Umbilical cord (tissue), 2 donors: ENCODE measurements around the gene MFSD12. TPM values are rescaled to one million over a fixed set of nuclear protein-coding genes. Genes with fewer than 3 reads are reported as not detected.

Experiments used
- DNase-seq: peaks from one replicate; pipeline ENCODE4 v3.0.0-alpha.2; 2015; ENCODE audit warnings: low spot score
- total RNA-seq: library from RNA; depleted of rRNA; stranded (reverse); fragments of >200 nt; gene quantifications from one replicate; pipeline ENCODE4 v1.2.3, GENCODE V29; 2014; ENCODE audit warnings: low replicate concordance; ENCODE audit not compliant: insufficient read depth

Gene MFSD12
- 69.6 TPM for total RNA-seq

DNA sequence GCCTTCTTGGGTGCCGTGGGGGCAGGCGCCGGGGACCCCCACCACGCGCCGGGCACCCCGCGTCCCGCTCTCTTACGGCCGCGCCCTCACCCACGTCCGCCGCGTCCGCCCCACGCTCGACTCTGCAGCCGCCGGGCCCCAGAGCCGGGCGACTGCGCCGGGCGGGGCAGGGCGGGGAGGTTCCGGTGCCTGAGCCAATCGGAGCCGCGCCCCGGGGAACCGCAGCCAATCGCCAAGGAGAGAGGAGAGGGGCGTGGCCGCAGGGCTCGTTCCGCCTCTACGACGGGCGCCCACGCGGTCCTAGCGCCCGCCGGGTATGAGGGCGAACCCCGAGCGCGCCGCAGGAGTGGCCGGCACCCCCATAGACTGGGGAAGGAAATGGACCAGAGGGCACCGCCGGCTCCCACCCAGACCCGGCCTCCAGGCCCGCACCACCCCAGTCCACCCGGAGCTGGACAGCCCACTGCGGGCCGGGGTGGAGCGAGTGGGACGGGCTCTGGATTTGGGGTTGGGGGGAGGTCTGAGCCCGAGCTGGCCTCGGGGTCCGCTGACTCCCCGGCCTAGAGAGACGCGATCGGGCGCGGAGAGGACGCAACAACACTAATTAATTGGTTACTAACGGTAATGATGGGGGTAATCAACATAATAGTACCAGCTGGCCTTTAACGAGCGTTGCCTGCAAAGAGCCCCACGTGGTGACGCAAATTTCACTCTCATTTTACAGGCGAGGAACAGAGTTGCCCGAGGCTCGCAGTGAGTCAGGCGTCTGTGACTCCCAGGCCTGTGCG is at the start of gene MFSD12:
MFSD12 (minus strand) TSS at position 126 of the 788 bp plus-strand sequence. CDS start 183 bp downstream, outside the sequence.
- DNase-seq = peak; percentile 96

DNA sequence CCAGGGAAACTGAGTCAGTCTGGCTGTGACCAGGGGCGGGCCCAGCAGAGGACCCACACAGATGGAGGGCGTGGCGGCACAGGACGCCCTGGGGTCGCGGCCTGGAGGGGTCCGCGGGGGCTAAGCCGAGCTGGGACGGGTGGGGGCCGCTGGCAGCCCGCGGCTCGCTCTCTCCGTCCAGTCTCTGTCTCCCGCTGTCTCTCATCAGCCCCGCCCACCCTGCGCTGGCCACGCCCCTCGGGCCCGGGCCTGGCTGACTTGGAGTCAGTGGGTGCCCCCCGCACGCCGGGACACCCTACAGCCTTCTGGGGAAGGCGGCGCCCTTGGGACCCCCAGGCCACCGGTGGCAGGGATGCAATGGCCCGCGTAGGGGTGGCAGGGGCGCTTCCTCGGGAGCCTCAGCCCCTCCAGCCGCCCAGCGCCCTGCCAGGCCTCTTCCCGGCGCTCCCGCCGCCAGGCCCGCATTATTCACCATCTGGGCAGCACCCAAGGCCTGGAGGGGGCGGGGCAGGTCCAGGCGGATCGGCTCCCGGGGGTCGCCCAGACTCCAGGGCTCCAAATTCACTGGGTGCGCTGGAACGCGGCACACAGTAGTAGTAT is 49.4 kb upstream of the MFSD12 start, which contains the start of gene TBXA2R:
TBXA2R (minus strand) TSS at position 186 of the 600 bp plus-strand sequence. CDS start 6,241 bp downstream, outside the sequence.
- peak; percentile 63 for DNase-seq

DNA sequence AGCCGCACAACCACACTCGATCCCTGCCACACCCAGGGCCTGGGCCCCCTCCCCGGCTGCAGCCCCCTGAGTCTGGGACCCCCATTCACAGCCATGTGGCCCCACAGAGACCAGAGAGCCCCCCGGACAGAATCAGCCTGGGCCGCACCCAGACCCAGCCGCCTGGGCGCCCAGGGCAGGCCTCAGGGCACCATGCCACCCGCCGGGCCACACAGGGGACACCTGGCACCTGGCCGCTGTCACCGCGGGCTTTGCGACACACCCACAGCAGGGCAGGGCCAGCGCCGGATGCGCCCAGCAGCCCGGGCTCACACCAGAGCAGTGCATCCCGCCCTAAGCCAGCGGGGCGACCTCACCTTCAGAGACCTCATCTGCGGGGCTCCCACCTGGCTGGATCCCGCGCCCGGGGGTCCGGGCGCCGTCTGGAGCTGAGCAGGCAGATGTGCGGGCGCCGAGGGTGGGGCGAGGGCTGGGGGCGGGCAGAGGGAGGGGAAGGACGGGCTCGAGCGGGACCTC is 48.8 kb upstream of the MFSD12 start:
- no peak for DNase-seq

GRCh38 chr19:3605770-3606169 is 48.4 kb upstream of the MFSD12 start:
- no peak for DNase-seq

- DNase-seq = no peak
These were observed 48.0 kb upstream of the MFSD12 start for GRCh38 chr19:3605361-3605760.

DNA sequence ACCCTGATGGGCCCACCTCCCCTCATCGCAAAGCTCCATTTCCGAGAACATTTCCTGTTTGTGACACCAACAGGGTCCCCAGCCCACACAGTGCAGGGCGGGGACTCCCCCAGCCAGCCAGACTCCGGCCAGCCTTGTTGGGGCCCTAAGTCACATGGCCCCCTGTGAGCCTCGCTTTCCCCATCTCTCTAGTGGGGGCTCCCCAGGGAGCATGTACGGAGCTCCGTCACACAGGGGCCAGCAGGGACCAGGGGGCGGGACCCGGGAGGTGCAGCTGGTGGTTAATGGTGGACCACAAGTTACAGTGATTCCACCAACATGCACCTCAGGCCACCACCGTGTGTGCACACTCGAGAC is 47.6 kb upstream of the MFSD12 start:
- DNase-seq = no peak

DNA sequence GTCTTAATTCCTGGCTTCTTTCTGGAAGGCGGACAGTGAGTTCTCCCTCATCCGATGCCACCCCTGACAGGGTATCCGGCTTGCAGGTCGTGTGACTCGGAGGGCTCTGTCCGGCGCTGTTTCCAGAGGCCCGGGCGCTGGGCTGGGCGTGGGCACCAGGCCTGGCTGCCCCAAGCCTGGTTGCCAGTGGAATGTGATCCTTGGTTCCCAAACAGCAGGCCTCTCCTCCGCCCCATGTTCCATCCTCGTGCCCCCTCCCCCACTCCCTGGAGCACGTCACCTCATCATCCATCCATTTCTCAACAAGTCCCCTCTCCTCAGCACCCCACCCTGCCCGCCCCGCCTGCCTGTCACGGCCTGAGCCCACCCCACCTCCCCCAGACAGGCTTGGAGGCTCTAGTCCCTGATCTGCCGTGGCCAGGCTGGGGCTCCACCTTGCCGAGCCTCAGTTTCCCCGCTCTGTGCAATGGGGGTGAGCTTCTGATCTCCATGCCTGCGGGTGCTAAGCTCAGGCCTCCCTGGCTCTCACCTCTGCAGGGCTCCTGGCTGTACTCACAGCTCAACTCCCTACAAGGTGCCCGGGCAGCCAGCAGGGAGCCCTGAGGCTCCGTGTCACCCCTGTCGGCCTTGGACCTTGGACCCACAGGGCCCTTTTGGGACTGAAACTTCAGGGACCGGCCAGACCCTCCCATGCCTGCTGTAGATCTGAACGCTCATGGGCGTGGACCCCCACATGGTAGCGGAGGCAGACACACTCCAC is 47.0 kb upstream of the MFSD12 start:
- no peak for DNase-seq

DNA sequence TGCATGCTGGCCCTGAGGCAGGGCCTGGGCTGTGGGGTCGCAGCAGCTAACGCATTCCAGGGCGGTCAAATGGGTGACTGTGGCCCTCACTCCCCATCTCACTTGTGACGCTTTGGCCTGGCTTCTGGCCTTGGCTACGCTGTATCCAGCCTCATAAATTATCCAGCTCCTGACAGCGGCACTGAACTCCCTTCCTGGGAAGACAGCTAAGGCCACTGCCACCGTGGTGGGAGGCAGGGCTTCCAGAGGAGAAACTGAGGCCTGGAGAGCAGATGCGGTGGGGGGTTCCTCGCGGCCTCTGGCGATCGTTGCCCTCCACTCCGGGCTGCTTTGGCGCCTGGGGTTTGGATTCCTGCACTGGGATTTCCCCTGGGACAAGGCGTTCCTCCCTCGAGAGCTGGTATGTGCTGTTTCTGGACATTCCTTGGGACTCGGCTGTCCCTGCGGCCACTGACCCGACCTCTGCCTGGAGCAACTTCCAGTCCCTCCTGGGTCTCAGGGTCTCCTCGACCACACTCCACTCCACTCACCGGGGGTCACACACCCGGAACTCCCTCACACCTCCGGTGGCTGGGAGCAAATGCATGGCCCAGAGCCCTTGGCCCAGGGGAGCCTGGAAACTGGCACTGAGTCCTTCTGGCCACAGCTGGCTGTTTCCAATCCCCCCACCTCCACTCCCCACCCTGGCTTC is 45.9 kb upstream of the MFSD12 start:
- no peak for DNase-seq

DNA sequence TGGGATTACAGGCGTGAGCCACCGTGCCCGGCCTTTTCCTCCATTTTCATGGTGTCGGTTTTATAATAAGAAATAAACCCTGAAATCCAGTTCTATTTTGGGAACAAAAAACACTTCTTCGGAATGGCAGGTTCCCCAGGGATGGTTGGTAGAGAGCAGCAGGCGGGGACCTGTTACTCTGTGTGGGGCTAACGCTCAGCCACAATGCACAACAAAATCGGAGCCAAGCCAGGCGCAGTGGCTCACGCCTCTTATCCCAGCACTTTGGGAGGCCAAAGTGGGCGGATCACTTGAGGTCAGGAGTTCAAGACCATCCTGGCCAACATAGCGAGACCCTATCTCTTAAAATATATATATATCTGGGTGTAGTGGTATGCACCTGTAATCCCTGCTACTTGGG is 43.6 kb upstream of the MFSD12 start:
- no peak for DNase-seq

DNA sequence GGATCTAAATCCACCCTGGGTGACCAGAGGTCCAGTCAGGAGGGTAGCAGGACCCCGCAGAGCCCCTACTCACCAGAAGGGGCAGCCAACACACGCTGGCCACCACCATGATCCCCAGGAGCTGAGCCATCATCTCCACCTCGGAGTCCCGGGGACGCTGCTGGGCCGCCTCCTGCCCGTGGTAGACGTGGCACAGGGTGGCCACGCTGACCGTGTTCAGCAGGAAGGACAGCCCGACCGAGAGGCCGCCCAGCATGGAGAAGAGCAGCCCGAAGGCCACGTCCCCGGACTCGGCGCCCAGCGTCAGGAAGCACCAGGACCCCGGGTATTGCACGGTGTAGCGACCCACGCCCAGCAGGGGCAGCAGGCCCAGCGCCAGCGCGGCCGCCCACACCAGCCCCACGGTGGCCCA is 42.4 kb upstream of the MFSD12 start:
- DNase-seq = no peak

DNA sequence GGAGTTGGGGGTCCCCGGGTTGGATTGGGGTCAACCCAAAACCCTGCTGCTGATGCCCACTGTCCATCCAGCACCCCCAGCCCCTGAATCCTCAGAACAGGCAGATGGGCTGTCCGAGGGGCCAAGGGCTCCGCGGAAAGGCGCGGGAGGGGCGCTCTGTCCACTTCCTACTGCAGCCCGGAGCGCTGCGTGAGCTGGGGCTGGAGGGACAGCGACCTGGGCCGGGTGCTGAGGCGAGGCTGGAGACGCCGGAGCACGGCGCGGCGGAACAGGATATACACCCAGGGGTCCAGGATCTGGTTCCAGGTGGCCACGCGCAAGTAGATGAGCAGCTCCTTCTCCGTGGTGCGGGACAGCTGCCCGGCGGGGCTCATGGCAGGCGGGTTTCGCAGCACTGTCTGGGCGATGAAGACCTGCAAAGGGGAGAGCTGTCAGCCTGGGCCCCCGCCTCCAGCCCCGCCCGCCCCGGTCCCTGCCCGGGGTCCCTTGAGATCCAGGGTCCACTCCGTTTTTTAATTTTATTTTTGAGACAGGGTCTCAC is 38.2 kb upstream of the MFSD12 start:
- DNase-seq = no peak

- DNase-seq = no peak
These were observed 35.8 kb upstream of the MFSD12 start for GRCh38 chr19:3593156-3593555.

- DNase-seq = no peak
These were observed 34.7 kb upstream of the MFSD12 start for GRCh38 chr19:3591876-3592613.

DNA sequence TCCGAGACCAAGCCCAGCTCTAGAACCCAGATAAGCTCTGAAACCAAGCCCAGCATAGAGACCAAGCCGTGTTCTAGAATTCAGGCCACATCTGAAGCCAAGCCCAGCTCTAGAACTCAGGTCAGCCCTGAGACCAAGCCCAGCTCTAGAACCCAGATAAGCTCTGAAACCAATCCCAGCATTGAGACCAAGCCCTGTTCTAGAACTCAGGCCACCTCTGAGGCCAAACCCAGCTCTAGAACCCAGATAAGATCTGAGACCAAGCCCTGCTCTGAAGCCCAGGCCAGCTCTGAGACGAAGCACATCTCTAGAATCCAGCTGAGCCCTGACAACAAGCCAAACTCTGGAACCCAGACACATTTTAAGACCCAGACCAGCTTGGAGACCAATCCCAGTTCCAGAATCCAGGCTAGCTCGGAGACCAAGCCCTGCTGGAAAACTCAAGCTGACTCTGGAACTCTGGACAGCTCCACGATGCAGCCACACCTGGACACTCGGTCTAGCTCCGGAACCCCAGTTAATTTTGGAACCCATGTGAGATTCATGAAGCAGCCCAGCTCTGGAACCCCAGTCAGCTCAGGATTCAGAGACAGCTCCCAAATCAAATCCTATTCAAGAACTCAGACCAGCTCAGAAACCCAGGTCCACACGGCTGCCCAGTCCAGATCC is 33.7 kb upstream of the MFSD12 start:
- DNase-seq = no peak

GRCh38 chr19:3589949-3590348 is 32.6 kb upstream of the MFSD12 start:
- DNase-seq = no peak

DNA sequence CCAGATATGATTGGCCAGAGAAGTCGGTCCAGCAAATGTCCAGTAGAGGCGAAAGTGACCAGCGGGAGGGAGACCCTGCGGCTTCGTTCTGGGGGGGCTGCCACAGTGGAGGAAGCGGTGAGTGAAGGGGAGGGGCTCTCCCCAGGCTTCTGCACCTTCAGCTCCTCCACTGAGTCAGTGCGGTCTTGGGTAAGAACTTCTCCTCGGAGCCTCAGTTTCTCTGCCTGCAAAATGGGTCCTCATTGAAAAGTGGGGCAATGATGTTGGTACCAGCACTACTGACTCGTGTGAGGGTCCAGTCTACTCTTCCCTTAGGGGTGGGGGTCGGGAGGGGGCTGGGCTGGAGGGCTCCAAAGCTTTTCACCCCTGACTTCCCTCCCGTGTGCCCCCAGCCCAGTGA is 32.1 kb upstream of the MFSD12 start:
- no peak for DNase-seq

- DNase-seq = no peak
These were observed 29.4 kb upstream of the MFSD12 start for GRCh38 chr19:3586707-3587346.

- DNase-seq = no peak
These were observed 28.8 kb upstream of the MFSD12 start for GRCh38 chr19:3586127-3586626.
